Right lobe of liver (tissue), 4 donors: Measurements from ENCODE around the gene EPHA4.

Experiments
- CTCF ChIP-seq, 4 donors: fragments of 200-600 bp in 3 of 4; fragments of 450-650 bp in 1 of 4; IDR thresholded peaks; one replicate each; pipeline versions ENCODE4 v1.5.1 to v1.8.0; 2016 to 2022; ENCODE audit warnings: antibody characterized with exemption in 4 of 4, mild to moderate bottlenecking in 2 of 4
- POLR2A ChIP-seq: fragments of 450-650 bp; IDR thresholded peaks from one replicate; pipeline ENCODE4 v1.6.1; 2017; ENCODE audit warnings: antibody characterized with exemption, mild to moderate bottlenecking
- donor health status: DM: no; HTN: no; CAD: no.
- donor health status: DM: no; HTN: no; CAD: no.
- donor health status: DM: no; HTN: yes; CAD: no.

- TF ChIP-seq POLR2A, result no peak
- TF ChIP-seq CTCF (IDR thresholded peaks at IDR 0.05), result no peak
Measured at GRCh38 chr2:221535824-221536223, 36.3 kb downstream of the EPHA4 start.
